NCI-H2171 treated with DMSO at 0.1 percent for 48 hours (cell line): ENCODE measurements around the gene SRSF9.
"Not testable (repeated sequence)": the region's sequence is repeated elsewhere in the genome, so short reads cannot be mapped to it uniquely, and the experiment has no call there.

ENCODE experiments used
- DNase-seq: peaks from one replicate; lab custom pipeline; 2025; lab: John Stamatoyannopoulos, UW

The SRSF9 gene

DNA sequence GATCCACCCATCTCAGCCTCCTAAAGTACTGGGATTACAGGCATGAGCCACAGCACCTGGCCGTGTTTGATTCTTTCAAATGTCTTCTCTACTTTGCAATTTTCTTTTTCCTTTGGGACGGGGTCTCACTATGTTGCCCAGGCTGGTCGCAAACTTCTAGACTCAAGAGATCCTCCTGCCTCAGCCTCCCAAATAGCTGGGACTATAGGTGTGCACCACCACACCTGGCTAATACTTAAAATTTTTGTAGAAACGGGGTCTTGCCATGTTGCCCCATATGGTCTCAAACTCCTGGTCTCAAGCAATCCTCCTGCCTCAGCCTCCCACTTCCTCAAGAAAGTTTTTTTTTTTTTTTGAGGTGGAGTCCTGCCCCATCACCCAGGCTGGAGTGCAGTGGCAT, 21.6 kb downstream of the SRSF9 start:
- no peak for DNase-seq

- DNase-seq: not testable (repeated sequence)
These were observed 22.7 kb downstream of the SRSF9 start for GRCh38 chr12:120446844-120447178.

GRCh38 chr12:120445911-120446843, 23.4 kb downstream of the SRSF9 start, which contains the start of the genes GATC and TRIAP1:
GATC (plus strand) TSS chr12:120446444; CDS start chr12:120446481, 37 bp downstream.
TRIAP1 (minus strand) TSS chr12:120446384; CDS start chr12:120446372, 12 bp downstream.
- peak; percentile 82 for DNase-seq

- no peak for DNase-seq
These were observed 24.9 kb downstream of the SRSF9 start for GRCh38 chr12:120444676-120445075.

- DNase-seq: peak; percentile 49
These were observed 29.8 kb downstream of the SRSF9 start for GRCh38 chr12:120439646-120440247.

DNA sequence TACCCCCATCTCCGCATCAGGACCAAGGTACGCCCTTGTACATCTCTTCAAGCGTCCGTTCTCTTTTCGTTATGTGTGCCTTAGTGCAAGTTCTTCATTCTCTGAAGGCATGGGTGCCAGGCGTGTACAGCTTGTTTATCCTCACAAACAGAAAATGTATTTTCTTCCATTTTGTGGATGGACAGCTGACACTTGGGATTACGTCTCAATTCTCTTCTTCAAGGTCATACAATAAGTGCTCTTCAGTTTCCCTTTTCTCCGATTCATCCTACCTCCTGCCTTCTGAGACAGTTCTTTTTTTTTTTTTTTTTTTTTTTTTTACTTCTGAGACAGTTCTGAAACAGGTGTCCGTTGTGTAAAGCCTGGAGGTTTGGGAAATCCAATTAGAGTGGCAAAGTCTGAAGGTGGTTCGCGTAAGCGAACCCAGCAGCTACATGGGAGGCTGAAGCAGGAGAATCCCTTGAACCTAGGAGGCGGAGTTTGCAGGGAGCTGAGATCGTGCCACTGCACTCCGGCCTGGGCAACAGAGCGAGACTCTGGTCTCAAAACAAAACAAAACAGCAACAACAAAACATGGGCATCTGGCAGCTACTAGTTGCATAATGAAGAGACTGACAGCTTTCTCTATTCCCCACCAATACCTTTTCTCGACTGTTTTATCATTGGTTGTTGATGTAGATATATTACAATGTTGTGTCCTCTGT, 30.9 kb downstream of the SRSF9 start:
- no peak for DNase-seq

- peak; percentile 100 for DNase-seq
These were observed 31.6 kb downstream of the SRSF9 start, which contains the start of gene COX6A1 for GRCh38 chr12:120437735-120438494. COX6A1 (plus strand) TSS chr12:120438113; CDS start chr12:120438127, 14 bp downstream.

- DNase-seq: no peak
These were observed 36.6 kb downstream of the SRSF9 start for GRCh38 chr12:120432772-120433525.

DNA sequence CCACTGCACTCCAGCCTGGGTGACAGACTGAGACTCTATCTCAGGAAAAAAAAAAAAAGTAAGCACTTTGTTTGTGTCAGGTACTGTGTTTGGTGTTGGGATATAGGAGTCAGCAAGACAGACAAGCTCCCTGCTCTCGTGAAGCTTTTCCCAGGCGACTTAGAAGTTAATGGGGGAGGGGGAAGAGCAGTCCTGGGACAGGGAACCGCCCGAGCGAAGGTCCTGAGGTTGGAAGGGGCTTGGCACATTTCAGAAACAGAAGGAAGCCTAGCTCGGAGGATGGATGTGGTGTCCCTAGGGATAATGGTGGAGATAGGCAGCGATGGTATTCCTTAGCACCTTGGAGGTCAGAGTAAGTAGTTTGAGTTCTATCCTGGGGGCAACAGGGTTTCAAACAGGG, 40.2 kb downstream of the SRSF9 start:
- no peak for DNase-seq

- DNase-seq: no peak
These were observed 40.8 kb downstream of the SRSF9 start for GRCh38 chr12:120428597-120429229.

DNA sequence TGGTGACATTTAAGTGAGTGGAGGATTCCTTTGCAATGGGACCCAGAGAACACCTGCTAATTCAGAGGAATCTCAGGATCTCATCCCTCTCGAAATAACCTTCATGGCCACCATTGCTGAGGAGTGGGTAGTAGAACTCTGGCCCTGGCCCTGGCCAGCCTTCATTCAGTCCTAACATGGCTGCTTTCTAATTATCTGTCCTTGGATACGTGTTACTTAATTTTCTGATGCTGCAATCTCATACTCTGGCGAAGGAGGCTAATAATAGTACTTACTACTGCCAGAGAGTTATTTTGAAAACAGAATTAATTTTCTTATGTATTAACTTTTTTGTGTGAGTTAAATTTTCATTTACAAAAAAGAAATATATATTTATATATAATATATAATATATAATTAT, 43.8 kb downstream of the SRSF9 start:
- no peak for DNase-seq

- no peak for DNase-seq
These were observed 46.6 kb downstream of the SRSF9 start for GRCh38 chr12:120422892-120423456.

DNA sequence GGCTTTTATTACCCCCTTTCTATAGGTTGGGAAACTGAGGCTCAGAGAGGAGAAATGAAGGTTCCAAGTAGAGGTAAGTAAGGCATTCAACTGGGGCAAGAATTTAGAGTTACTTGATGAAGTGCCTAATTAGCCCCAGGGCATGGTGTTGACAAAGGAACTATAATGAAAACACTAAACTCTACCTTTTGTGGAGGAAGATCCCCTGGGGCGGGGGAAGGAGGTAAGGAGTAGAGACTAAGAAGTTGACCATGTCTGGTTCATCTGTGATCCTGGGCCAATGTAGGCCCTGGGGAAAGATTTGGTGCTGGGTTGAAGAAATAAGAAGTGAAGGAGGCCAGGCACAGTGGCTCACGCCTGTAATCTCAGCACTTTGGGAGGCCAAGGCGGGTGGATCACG, 47.8 kb downstream of the SRSF9 start:
- no peak for DNase-seq

DNA sequence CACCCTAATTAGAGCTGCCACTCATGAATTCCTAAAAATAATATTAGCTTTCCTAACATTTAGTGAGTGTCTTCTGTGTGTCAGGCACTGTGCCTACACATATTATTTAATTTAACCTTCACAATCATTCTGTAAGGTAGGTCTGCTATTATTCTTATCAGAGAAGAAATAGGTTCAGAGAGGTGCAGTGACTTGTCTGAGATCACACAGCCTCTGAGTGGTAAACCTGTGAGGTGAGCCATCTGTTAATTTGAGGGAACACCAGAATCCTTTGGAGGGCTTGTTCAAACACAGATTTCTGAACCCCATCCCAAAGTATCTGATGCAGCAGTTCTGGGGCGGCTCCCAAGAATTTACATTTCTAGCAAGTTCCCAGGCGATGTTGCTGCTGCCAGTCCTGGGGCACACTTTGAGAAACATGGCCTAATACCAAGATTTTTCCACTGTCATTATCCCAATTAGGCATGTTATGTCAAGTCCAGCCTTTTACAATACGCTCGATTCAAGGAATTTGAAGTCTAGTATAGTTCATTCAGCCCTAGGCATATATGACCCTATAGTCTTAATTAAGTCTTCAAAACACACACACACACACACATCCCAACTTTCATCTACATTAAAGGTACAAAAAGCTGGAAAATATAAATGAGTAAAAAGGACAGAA, 51.5 kb downstream of the SRSF9 start:
- no peak for DNase-seq

DNA sequence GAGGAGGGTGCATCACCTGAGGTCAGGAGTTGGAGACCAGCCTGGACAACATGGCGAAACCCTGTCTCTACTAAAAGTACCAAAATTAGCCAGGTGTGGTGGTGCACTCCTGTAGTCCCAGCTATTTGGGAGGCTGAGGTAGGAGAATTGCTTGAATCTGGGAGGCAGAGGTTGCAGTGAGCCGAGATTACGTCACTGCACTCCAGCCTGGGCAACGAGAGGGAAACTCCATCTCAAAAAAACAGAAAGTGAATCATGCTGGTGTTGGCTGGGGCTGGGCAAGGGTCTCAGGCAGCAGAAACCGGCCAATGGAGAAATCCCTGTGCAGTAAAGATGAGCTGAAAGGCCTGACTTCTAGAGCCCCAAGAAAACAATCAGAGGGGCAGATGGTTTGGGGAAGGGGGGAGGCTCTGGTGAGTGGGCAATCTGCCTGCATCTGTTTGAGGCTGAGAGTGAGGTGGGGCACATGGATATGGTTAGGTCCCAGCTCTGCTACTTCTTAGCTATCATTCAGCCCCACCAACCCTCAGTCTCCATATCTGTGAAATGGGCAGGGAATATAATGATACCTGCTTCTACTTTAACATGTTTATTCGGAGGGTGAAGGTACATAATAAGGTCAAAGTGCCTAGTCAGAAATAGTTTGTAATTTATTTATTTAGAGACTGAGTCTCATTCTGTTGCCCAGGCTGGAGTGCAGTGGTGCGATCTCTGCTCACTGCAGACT, 52.9 kb downstream of the SRSF9 start:
- DNase-seq: peak; percentile 66

GRCh38 chr12:120413901-120414695, 55.5 kb downstream of the SRSF9 start:
- DNase-seq: no peak

- DNase-seq: peak; percentile 76
These were observed 57.1 kb downstream of the SRSF9 start for GRCh38 chr12:120412421-120412820.
